Caki2 (cell line): ENCODE measurements around the gene POLR3G. TPM values are rescaled to one million over a fixed set of nuclear protein-coding genes. Genes with fewer than 3 reads are reported as not detected.

Source experiments
- DNase-seq: peaks from one replicate; pipeline ENCODE4 v3.0.0-alpha.2; 2015; ENCODE audit warnings: low read depth
- in situ Hi-C: cut with HindIII; loops from 2 replicates; pipeline ENCODE4 v1.10.0; 2016; ENCODE audit warnings: low sequenced_read_pairs, low pct_unique_long_range_greater_than_20kb, mixed read lengths
- total RNA-seq: library from RNA; depleted of rRNA; stranded (reverse); fragments of >200 nt; shearing (Covaris generic); gene quantifications from 2 replicates; pipeline ENCODE4 v1.2.3, GENCODE V29; 2014; ENCODE audit warnings: low replicate concordance; rRNA removed

The POLR3G gene
- total RNA-seq, result 2.3 and 5.7 TPM in 2 replicates

GRCh38 chr5:90474235-90475107 lies at the start of gene POLR3G, which contains the start of gene MBLAC2:
Gene POLR3G (plus strand): TSS chr5:90474864. CDS start chr5:90485568, 10,704 bp downstream.
Gene MBLAC2 (minus strand): TSS chr5:90474771. CDS start chr5:90474292, 479 bp downstream.
- DNase-seq, result peak; percentile 91
- in situ Hi-C loops, result no loop called here

GRCh38 chr5:90434116-90434714 lies 40.4 kb upstream of the POLR3G start:
- in situ Hi-C loops, result no loop called here
- no peak for DNase-seq

- in situ Hi-C loops, result no loop called here
- no peak for DNase-seq
Observed at GRCh38 chr5:90437663-90438062, 37.0 kb upstream of the POLR3G start.

- DNase-seq, result no peak
- in situ Hi-C loops, result no loop called here
Observed at GRCh38 chr5:90438100-90438499, 36.6 kb upstream of the POLR3G start.

GRCh38 chr5:90440644-90441043 lies 34.0 kb upstream of the POLR3G start:
- DNase-seq, result no peak
- in situ Hi-C loops, result no loop called here

GRCh38 chr5:90446961-90447360 lies 27.7 kb upstream of the POLR3G start:
- DNase-seq, result no peak
- in situ Hi-C loops, result no loop called here

GRCh38 chr5:90461288-90461687 lies 13.4 kb upstream of the POLR3G start:
- no peak for DNase-seq
- in situ Hi-C loops, result no loop called here

- in situ Hi-C loops, result no loop called here
- no peak for DNase-seq
Observed at GRCh38 chr5:90472783-90473395, 1.8 kb upstream of the POLR3G start.

GRCh38 chr5:90473396-90474234 lies 1.0 kb upstream of the POLR3G start:
- DNase-seq, result peak; percentile 35
- in situ Hi-C loops, result no loop called here

GRCh38 chr5:90475436-90475980 lies 844 bp downstream of the POLR3G start:
- no peak for DNase-seq
- in situ Hi-C loops, result no loop called here

GRCh38 chr5:90476391-90476790 lies 1.7 kb downstream of the POLR3G start:
- in situ Hi-C loops, result no loop called here

GRCh38 chr5:90477073-90477472 lies 2.4 kb downstream of the POLR3G start:
- no peak for DNase-seq
- in situ Hi-C loops, result no loop called here

More at GRCh38 chr5:90476391-90476790, 1.7 kb downstream of the POLR3G start:
- no peak for DNase-seq

GRCh38 chr5:90477621-90478215 lies 3.1 kb downstream of the POLR3G start:
- DNase-seq, result no peak
- in situ Hi-C loops, result no loop called here

- in situ Hi-C loops, result no loop called here
- no peak for DNase-seq
Observed at GRCh38 chr5:90479611-90480385, 5.1 kb downstream of the POLR3G start.

- in situ Hi-C loops, result no loop called here
Observed at GRCh38 chr5:90480699-90481098, 6.0 kb downstream of the POLR3G start.

GRCh38 chr5:90483206-90483605 lies 8.5 kb downstream of the POLR3G start:
- DNase-seq, result no peak
- in situ Hi-C loops, result no loop called here

More at GRCh38 chr5:90480699-90481098, 6.0 kb downstream of the POLR3G start:
- no peak for DNase-seq

GRCh38 chr5:90484540-90484939 lies 9.9 kb downstream of the POLR3G start:
- DNase-seq, result no peak

More at GRCh38 chr5:90484540-90484939, 9.9 kb downstream of the POLR3G start:
- in situ Hi-C loops, result no loop called here
